LNCAP (cell line): ENCODE data around the gene SVOP.

Experiments
- TF ChIP-seq, protein P1 (sequence below): fragments of 450-650 bp; IDR thresholded peaks from 2 replicates; pipeline ENCODE4 v1.5.1; 2017; ENCODE audit warnings: mild to moderate bottlenecking

SVOP gene

DNA sequence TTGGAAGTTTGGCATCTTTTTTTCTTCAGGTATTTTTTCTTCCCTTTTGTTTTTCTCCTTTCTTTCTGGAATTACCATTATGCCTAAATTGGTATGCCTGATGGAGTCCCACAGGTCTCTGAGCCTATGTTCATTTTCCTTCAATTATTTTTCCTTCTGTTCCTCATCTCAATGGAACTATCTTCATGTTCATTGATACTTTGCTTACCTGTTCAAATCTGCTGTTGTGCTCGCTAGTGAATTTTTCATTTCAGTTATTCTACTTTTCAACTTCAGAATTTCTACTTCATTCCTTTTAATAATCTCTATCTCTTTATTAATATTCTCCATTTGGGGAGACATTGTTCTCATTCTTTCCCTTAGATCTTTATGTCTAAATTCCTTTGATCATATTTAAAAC, 16.1 kb upstream of the SVOP start:
- TF ChIP-seq, protein P1, sequence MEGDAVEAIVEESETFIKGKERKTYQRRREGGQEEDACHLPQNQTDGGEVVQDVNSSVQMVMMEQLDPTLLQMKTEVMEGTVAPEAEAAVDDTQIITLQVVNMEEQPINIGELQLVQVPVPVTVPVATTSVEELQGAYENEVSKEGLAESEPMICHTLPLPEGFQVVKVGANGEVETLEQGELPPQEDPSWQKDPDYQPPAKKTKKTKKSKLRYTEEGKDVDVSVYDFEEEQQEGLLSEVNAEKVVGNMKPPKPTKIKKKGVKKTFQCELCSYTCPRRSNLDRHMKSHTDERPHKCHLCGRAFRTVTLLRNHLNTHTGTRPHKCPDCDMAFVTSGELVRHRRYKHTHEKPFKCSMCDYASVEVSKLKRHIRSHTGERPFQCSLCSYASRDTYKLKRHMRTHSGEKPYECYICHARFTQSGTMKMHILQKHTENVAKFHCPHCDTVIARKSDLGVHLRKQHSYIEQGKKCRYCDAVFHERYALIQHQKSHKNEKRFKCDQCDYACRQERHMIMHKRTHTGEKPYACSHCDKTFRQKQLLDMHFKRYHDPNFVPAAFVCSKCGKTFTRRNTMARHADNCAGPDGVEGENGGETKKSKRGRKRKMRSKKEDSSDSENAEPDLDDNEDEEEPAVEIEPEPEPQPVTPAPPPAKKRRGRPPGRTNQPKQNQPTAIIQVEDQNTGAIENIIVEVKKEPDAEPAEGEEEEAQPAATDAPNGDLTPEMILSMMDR, result no peak

DNA sequence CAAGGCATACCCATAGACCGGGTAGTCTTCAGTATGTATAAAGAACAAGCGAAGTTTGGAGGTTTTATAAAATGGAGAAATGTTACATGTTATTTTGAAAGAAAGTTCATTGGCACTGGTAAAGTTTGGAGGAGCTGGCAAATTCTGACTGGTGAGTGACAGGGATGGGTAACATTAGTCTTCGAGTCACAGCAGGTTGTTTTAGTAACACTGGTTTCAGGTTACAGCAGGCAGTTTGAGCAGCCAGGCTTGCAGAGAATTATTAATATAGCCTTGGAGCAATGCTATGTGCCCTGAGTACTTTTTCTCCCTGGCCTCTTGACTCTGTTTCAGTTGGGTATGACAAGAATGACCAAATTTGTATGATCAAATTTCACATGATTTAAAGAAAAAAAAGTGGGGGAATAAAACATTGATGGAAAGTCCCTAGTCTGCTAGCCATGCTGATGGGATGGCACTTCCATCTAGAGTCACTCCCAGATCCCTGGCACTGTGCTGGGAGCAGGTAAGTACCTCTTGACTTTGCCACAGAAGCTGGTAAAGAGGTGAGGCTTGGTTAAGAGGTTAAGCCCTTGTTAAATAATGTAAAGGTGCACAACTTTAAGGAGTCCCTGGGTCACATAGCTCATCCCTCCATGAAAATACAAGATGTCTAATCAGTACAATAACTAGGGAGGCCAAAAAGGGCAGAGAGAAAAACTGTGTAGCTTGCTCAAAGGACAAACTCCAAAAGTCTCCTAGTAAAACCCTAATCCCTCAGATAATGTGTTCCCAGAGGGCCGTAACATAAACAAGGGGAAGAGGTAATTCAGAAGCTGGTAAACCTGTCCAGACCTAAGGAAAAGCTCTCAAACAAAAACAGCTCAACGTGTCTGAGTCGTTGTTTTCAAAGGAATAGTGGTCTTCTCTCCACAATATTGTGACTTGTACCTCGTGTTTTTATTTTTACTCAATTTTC, 12.7 kb upstream of the SVOP start:
- TF ChIP-seq, protein P1, result no peak

DNA sequence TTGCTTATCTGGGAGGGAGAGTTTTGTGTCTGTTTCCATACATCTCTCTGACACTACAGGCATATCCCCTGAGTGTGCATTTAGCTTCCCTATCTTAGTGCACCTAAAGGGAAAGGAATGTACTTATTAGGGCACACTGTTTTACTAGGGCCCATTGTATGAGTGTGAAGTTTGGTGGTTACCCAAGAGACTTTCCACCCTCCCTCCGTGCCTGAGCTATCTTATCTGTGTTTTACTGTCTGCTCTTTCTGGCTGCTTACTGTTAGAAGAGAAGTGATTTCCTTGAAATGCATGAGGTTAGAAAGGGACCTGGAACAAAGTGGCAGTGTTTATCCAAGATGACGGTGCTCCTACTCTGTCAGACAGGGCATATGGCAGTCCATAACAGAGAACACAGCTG, 8.5 kb upstream of the SVOP start:
- TF ChIP-seq, protein P1, result no peak

DNA sequence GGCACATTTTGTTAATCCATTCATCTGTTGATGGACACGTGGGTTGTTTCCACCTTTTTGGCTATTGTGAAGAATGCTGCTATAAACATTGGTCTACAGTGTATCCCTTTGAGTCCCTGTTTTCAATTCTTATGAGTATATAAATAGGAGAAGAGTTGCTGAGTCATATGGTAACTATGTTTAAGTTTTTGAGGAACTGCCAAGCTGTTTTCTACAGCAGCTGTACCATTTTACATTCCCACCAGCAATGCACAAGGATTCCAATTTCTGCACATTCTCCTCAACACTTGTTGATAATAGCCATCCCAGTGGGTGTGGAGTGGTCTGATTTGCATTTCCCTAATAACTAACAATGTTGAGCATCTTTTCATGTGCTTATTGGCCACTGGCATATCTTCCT, 6.9 kb upstream of the SVOP start:
- TF ChIP-seq, protein P1, result no peak

DNA sequence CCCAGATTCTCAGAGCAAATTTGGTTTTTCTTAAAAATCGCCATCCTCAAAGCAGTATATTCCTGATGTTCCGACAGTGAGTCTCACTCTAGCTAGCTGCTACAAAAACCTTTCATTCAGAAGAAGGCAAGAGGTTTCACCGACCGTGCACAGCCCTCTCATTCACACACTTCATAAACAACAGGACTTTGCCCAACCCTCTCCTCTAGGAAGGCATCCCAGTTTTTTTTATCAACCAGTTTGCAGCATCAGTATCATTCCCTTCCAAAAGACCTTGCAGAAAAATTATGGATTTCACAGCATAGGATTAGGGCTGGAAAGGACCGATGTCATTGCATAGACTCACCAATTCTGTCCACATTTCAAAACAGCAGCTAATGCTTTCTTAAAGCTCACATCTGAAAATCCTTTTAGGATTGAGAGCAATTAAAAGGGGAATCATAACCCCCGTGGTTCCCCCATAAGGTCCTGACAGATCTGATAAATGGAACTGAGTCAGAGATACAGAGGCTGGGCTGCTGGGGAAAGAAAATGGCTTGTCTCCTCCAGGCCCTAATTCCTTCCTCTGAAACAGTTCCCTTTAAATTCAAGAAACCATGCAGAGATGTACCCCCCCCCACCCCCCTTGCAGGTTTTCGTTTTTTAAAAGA, 597 bp downstream of the SVOP start:
- TF ChIP-seq, protein P1, result no peak

DNA sequence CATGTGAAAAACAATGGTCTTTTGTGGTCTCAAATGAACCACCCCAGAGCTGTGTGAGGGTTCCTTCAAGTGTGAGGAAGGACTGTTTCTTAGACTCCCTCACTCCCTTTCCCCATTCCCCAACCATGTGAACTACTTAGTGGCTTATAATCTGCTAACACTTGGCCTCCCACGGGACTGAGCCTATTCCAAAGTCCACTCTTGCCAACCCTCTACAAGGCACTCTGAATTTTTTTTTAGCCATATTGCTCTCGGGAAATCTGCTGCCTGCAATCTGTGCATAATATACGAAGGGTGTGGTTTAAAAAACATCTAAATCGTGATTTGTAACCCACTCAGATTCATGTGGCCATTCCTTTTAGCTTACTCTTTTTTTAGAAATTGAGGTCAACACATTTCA, 2.6 kb downstream of the SVOP start:
- TF ChIP-seq, protein P1, result no peak

DNA sequence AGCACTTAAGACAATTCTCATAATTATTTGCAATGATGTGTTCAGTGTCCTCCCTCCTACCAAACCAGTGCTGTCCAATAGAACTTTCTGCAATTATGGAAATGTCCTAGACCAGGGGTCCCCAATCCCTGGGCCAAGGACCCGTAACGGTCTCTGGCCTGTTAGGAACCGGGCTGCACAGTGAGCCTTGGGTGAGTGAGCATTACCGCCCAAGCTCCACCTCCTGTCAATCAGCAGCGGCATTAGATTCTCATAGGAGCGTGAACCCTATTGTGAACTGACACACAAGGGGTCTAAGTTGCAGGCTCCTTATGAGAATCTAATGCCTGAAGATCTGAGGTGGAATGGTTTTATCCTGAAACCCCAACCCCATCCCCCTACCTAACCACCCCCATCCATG, 3.9 kb downstream of the SVOP start:
- TF ChIP-seq, protein P1, result no peak
